NCI-H82 treated with DMSO at 0.1 percent for 48 hours (cell line): ENCODE data around the gene AUP1.
"Not testable (repeated sequence)": the region's sequence is repeated elsewhere in the genome, so short reads cannot be mapped to it uniquely, and the experiment has no call there.

Source experiments
- DNase-seq: peaks from one replicate; lab custom pipeline; 2025; ENCODE audit not compliant: unreplicated experiment; lab: John Stamatoyannopoulos, UW

AUP1 gene

DNA sequence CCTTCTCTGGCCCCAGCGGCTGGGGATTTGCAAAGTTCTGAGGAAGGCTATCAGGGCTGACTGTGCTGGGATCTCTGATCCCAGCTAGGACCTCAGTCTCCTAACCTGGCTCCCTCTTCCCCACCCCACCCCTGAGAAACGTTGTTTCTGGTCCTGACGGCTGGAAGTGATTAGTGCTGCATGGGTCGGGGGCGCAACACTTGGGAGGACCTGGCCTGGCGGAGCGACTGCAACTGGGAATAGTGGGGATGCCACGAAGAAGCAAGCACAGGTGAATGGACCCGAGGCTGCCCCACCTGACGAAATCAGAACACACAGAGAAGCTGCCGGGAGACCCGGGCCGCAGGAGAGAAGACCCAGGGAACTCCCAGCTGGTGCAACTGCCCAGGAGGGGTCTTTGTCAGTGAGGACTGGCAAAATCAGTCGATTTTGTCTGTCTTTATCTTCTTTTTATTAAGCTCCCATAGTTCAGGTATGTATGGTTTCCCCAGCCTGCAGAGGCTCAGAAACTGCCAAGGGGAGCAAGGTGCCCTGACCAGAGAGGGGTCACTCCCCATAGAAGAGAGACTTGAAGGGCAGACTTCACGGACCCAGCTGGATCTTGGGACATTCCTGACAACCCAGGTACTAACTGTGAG is 29.4 kb downstream of the AUP1 start:
- DNase-seq: no peak

DNA sequence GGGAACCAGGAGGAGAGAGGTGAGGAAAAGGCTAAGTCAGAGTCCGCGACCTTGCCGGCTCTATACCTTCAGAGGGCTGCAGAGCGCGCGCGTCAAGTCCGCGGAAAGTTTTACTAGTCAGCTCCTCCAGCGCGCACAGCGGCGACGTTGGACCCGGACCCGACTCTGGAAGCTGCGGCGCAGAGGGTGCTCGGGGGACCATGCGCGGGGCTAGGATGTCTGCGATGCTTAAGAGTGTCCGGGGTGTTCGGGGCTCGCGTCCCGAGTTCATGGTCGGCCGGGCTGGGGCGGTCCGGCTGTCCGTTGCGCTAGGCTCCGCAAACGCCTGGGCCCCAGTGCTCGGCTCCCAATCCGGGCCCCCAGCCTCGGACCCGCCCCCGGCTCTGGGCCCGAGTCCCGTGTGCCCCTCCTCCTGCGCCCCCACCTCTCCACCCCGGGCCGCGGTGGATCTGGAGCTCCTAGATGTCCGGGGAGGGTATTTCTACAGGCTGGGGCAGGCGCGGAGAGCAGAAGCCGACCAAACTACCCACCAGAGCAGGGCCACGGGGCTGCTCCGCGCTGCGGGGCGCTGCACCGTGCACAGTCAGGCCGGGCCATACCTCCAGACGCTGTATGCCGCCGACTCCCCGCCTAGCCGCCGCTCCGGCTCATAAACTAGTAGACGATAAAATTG is 30.1 kb downstream of the AUP1 start, which contains the start of gene LBX2:
LBX2 (minus strand) TSS at position 337 of the 673 bp plus-strand sequence; CDS start at position 271, 66 bp downstream.
- DNase-seq: no peak

DNA sequence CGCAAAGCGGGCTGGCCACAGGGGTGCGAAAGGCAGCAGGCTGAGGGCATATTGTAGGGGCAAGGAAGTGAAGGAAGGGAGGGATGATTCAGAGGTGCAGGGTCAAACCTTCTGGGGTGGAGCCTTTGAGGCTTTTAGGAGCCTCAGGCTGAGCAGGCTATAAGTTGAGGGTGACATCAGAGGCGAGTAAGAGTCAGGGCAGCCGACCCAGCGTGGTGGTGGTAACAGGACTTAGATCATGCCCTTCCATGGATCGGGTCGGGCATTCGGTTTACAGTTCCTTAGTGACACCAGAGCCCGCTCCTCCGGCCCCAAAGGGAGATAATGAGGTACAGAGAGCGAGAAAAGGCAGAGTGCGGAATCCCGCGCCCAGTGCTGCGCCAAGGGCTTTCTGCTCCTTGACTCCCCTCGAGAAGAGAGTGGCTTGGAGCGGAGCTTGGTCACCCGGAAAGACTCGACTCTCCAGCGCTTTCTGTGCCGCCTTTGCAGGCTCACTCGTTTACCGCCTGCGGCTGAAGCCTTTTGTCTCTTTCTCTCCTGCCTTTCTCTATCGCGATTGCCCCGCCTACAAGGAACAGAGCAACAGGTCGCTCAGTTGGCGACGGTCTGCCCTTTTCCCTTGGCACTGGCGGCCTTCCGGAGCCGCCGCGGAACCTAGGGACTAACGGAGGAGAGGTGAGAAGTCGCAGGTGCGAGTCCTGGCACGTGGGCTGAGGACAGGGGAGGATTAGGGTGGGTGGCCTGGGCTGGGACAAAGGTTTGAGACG is 30.8 kb downstream of the AUP1 start:
- DNase-seq: no peak

DNA sequence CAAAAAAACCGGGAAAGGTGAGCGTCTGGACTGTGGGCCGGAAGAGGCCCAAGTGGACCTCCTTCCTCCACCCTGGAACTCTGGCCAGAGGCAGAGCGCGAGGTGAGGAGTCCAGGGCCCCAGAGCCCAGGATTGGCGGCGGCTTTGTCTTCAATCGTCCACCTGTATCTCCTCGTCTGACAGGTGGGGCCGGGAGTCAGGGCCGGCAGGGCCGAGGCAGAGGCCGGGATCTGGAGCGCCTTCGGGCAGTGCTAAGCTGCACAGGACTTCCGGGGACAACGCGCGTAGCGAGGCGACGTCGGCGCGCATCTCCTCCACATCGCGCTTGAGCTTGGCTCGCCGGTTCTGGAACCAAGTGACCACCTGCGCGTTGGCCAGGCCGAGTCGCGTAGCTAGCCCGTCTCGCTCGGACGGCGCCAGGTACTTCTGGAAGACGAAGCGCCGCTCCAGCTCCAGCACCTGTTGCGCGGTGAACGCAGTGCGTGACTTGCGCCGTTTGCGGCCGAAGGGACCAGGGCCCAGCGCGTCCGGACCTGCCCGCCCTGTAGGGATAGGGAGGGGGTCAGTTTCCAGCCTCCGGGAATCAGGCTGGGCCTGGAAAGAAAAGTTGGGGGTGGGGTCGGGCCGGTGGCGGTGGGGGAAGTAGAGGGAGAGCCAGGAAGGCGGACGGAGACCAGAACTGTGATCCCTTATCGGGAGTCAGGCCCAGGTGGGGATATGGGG is 31.6 kb downstream of the AUP1 start:
- no peak for DNase-seq

DNA sequence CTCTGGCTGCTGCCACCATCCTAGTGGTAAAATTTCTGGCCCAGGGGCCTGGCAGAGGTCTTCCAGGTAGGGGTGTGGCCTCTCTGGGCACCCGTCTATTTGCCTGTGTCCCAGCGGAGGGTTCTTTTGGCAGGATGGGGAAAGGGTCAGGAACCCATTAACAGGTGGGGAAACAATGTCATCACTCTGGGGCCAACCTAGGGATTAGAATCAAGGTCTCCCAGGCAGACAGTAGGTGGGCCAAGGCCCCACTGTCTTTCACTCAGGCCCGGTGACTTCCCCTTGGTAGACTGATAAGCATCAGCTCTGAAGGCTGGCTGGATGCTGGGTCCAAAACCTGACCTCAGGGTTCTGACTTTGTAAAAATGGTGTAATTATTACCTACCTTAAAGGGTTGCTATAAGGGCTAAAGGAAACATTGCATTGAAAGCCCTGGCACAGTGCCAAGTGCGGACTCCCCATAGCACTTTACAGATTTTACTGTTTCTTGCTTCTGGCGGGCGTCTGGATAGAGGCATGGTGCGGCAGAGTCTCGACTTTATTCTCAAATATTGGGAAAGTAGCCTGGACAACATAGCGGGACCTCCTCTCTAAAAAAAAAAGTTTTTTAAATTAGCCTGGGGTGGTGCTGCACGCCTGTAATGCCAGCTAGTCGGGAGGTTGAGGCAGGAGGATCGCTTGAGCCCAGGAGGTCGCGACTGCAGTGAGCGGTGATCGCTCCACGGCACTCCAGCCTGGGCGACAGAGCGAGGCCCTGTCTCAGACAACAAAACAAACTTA is 32.3 kb downstream of the AUP1 start:
- no peak for DNase-seq

DNA sequence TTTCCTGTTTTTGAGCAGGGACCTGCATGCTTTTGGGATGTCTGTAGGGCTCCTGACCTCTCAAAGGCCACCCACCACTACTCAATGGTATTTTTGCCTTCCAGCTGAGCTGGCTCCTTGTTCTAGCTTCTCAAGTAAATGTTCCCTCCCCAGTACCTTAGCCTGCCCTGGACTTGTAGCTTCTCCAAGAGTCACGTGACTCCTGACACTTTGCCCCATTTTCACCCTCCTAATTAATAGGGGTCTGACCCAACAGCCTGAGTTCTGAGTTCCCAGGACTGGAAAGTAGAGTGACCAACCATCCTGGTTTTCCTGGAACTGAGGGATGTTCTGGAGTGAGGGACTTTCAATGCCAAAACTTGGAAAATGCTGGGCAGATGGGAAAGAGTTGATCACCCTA is 34.1 kb downstream of the AUP1 start:
- DNase-seq: no peak

DNA sequence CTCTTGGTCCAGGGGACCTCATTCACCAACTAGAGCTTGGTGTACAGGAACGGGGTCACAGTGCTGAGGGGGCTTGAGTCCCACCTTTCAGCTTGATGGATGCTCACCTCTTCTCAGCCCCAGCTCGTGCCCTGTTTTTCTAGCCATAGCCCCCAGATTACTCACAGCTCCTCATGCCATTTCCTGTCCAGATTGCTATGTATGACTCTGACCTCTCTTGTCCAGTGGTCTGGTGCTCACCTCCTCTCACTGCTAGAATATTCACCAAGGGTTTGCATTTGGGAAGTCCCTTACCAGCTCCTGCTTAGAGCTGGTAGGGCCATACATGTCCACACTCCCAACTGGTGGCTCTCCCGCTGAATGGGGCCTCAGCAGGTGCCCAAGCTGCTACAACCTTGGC is 36.0 kb downstream of the AUP1 start:
- DNase-seq: no peak

DNA sequence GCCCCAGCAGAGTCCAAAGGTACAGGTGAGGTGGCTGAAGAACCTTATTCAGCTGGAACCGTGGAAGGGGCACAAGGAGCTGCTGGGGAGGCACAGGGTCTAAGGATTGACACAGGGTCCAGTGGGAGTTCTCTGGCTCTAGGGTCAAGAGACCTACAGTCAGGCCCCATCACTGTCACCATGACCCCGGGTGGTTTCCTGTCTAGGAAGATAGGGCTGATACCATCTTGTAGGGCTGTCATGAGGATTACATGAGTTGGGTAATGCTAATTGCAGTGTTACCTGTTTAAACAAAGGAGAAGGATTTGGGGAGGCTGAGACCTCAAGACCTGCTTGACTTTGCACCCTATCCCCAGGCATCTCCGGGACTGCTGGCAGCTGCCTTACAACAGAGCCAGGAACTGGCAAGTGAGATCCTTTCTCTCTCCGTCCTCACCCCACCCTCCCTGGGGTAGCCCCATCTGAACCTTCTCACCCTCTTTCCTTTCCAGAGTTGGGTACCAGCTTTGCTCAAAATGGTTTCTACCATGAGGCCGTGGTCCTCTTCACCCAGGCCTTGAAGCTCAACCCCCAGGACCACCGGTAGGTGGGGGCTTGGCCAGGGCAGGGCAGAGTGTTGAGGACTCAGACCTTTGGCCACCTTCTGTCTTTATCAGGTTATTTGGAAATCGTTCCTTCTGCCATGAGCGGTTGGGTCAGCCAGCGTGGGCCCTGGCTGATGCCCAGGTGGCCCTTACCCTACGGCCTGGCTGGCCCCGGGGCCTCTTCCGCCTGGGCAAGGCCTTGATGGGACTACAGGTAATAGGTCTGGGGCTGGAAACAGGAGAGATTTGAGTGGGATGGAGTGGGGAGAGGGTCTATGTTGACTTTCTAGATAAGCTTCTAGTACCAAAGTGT is 37.6 kb downstream of the AUP1 start:
- no peak for DNase-seq

DNA sequence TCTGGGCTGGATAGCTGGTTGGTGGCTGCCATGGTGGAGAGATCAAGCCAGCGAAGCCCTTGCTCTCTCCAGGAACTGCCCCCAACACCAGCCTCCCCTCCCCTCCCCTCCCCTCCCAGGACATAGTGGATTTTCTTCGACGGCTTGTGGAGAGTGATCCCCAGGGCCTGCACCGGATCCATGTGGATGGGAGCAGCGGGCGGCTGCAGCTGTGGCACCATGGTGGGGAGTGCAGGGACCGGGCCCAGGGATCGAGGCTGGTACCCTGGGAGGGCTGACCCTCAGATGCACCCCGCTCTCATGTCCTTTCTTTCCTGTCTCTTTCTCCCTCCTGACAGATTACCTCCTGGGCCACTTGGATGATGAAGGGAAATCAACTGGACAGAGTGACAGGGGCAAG is 39.6 kb downstream of the AUP1 start:
- DNase-seq: no peak

DNA sequence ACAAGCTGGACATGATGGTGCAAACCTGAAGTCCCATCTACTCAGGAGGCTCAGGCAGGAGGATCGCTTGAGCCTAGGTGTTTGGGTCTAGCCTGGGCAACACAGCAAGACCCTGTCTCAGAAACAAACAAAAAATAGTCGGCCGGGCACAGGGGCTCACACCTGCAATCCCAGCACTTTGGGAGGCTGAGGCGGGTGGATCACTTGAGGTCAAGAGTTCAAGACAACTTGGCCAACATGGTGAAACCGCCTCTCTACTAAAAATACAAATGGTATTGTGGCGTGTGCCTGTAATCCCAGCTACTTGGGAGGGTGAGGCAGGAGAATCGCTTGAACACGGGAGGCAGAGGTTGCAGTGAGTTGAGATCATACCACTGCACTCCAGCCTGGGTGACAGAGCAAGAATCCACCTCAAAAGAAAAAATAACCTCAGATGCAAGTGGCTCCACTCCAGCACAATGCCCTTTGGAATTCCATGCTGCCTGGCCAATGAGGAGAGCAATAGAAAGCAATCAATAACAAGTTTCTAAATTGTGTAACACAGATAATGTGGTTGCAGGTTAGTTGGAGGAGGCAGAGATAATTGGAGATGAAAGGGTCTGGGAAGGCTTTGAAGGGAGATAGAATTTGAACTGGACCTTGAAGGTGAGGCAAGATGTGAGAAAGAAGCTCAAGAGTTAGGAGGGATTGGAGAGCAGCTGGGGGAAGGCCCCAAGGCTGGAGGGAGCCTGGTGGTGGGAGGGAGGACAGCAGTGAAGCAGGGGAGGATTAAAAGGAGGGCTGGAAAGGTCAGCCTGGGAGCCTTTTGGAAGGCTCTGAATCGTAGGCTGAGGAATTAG is 40.6 kb downstream of the AUP1 start:
- peak; percentile 82 for DNase-seq

DNA sequence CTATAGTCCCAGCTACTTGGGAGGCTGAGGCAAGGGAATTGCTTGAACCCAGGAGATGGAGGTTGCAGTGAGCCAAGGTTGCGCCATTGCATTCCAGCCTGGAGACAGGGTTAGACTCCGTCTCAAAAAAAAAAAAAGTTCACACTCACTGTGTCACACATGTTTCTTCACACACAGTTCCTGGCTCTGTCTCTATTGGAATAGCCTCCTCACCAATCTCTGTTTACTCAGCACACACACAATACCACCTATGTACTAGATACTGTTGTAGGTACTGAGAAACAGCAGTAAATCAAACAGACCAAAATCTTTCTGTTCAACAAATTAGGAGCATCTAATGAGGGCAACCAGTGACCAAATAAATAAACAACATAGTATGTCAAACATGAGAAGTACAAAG is 43.4 kb downstream of the AUP1 start:
- DNase-seq: no peak

DNA sequence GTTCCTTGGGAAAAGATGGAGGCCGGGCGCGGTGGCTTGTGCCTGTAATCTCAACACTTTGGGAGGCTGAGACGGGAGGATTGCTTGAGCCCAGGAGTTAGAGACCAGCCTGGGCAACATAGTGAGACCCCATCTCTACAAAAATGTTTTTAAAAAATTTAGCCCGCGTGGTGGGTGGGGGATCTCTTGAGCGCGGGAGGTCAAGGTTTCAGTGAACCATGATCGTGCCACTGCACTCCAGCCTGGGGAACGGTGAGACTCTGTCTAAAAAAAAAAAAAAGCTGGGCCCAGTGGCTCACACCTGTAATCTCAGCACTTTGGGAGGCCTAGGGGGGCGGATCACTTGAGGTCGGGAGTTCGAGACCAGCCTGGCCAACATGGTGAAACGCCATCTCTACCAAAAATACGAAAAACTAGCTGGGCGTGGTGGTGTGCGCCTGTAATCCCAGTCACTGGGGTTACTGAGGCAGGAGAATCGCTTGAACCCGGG is 45.8 kb downstream of the AUP1 start:
- not testable (repeated sequence) for DNase-seq

DNA sequence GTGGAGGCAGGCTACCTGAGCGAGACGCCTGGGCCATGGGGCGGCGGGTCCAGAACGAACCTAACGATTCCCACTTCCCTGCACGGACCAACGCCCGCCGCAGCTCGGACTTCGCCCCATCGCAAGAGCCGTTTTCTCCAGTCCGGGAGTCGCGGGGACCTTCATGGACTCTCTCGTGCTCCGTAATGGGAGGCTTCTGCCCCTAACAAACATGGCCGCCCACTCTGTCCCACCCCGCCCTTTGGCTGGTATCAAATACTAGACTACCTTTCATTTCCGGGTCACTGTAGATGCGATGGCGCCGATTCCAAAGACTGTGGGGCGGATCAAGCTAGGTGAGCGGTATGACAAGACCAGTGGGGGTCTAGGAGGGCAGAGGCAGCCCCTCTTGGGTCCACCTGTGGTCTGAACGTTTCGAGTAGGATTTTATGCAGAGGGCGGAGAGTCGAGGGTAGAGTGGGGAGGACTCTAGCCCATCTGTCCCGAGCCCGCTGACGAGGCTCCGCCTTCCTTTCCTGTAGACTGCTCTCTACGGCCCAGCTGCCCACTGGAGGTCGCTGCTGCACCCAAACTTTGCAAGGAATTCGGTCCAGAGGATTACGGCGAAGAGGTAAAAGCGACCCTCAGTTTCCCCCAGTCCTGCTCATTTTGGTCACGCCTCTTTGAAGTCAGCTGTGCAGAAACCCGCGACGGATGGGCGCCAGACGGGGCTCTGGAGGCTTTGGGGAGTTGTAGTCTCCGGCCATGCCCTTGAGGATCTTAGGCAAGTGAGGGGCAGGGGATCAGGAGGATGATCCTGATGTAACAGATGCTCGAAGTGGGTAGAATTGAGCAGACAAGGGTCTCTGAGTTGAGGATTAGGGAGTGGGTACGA is 46.5 kb downstream of the AUP1 start, which contains the start of the genes CCDC142 and TTC31:
CCDC142 (minus strand) TSS at position 198 of the 874 bp plus-strand sequence; CDS start at position 37, 161 bp downstream.
TTC31 (plus strand) TSS at position 281 of the 874 bp plus-strand sequence; CDS start at position 296, 15 bp downstream.
- DNase-seq: peak; percentile 97

DNA sequence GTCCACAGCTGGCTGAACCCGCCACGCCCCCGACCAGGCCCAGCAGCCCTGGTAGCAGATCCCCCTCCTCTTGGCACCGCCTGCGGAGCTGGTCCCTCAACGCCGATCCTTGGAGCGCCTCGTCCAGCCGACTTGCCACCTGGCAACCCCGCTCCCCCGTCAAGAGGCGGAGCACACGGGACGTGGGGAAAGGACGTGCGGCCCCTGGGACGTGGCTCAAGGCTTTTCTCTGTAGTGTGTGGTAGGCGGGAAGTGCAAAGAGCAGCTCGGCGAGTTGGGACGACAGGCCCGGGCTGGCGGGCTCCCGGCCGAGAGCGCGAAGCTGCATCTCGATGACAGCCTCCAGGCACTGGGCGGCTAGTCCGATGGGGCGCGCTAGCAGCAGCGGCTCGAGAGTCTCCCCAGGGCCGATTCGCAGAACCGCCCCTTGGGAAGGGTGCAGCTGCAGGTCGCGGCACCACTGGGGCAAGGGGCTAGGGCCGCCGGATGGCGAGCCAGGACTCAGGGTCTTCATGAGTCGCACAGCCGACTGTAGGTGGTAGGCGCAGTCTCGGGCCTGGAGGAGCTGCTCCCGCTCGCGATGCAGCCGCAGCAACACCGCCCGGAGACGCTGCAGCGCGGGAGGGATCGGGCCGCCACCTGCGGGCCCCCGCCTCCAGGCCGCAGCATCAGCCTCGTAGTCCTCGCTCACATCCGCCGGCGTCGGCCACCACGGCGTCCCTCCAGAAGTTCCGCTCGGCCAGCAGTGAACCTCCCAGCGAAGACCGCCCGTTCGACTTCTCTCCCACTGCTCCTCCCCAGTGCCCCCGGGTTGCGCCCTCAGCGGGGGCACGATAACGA is 47.3 kb downstream of the AUP1 start:
- no peak for DNase-seq

DNA sequence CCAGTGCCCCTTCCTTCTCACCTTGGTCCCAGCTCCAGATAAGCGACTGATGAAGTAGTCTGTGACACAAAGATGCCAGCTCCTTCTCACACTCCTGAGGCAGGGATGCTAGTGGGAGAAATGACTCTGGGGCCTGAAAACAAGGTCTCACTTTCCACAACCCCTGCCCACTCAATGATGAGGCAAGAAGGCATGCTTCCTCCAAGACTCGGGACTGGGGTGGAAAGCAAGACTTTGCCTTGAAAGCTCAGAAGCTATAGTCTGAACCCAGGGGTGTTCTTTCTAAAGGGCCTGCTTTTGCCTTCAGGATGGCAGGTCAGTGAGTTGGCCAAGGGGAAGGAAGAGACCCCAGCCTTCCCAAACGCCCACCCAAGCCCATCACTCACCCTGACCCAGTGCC is 48.1 kb downstream of the AUP1 start:
- no peak for DNase-seq
